Fibroblast of lung (primary cell): Measurements from ENCODE around the gene CLSTN2. TPM values are rescaled to one million over a fixed set of nuclear protein-coding genes. Genes with fewer than 3 reads are reported as not detected.

ENCODE experiments used
- DNase-seq, 2 donors: peaks; one replicate each; pipeline versions ENCODE4 v3.0.0 to v3.0.0-alpha.2; 2010; ENCODE audit warnings: low read depth in 2 of 2
- H2AFZ ChIP-seq: 2 replicates; pipeline ENCODE4 v1.5.1; 2012; ENCODE audit warnings: low read length, control low read depth, inconsistent platforms
- H3K27ac ChIP-seq: 2 replicates; pipeline ENCODE4 v1.5.1; 2011; ENCODE audit warnings: low read length, control low read depth; ENCODE audit not compliant: insufficient read depth
- H3K27me3 ChIP-seq: 2 replicates; pipeline ENCODE4 v1.5.1; 2011; ENCODE audit warnings: mild to moderate bottlenecking, low read length; ENCODE audit not compliant: control insufficient read depth, insufficient read depth
- H3K36me3 ChIP-seq: 2 replicates; pipeline ENCODE4 v1.5.1; 2011; ENCODE audit warnings: low read length; ENCODE audit not compliant: control insufficient read depth, insufficient read depth
- H3K4me1 ChIP-seq: 2 replicates; pipeline ENCODE4 v1.5.1; 2011; ENCODE audit warnings: low read length; ENCODE audit not compliant: control insufficient read depth, insufficient read depth; ENCODE audit errors: extremely low read depth
- H3K4me2 ChIP-seq: 2 replicates; pipeline ENCODE4 v1.5.1; 2011; ENCODE audit warnings: low read length, control low read depth; ENCODE audit not compliant: insufficient read depth; ENCODE audit errors: extremely low read depth
- H3K4me3 ChIP-seq, 4 experiments: fragments of 200-600 bp in 1 of 4; sonication (generic) in 1 of 4; replicated peaks in 1 of 4; 2 replicates each; pipeline ENCODE4 v1.5.1; 2011 to 2016; ENCODE audit warnings: low read length in 4 of 4, low read depth in 3 of 4, mild to moderate bottlenecking in 3 of 4, control low read depth in 2 of 4, inconsistent platforms in 1 of 4, mixed read lengths in 1 of 4; ENCODE audit not compliant: insufficient read depth in 1 of 4; ENCODE audit errors: control extremely low read depth in 1 of 4
- H3K79me2 ChIP-seq: 2 replicates; pipeline ENCODE4 v1.5.1; 2012; ENCODE audit warnings: mild to moderate bottlenecking, low read length, inconsistent platforms; ENCODE audit not compliant: control insufficient read depth, insufficient read depth
- H3K9ac ChIP-seq: 2 replicates; pipeline ENCODE4 v1.5.1; 2011; ENCODE audit warnings: mild to moderate bottlenecking, low read length, control low read depth; ENCODE audit not compliant: insufficient read depth
- H3K9me3 ChIP-seq: 2 replicates; pipeline ENCODE4 v1.5.1; 2012; ENCODE audit warnings: low read depth, low read length; ENCODE audit not compliant: control insufficient read depth, insufficient read depth
- H4K20me1 ChIP-seq: 2 replicates; pipeline ENCODE4 v1.5.1; 2011; ENCODE audit warnings: low read length; ENCODE audit not compliant: control insufficient read depth, insufficient read depth; ENCODE audit errors: extremely low read depth
- EZH2 ChIP-seq: IDR thresholded peaks from 2 replicates; pipeline ENCODE4 v1.5.1; 2012; ENCODE audit warnings: low read length, control low read depth, mild to moderate bottlenecking; ENCODE audit errors: missing control alignments
- polyA plus RNA-seq, 2 donors: library from polyadenylated mRNA; depleted of rRNA in 1 of 2; stranded (reverse) in 1 of 2; unstranded in 1 of 2; fragments of >200 nt; gene quantifications; 2 replicates each; pipeline ENCODE4 v1.2.1, GENCODE V29; 2011 to 2012; ENCODE audit warnings: missing spikeins in 1 of 2
- total RNA-seq: library from RNA; depleted of rRNA; stranded (reverse); fragments of >200 nt; gene quantifications from 2 replicates; pipeline ENCODE4 v1.2.1, GENCODE V29; 2014
- TF ChIP-seq, protein P1 (sequence below), 2 donors: IDR thresholded peaks in 1 of 2; conservative IDR thresholded peaks in 1 of 2; 1 replicate in 1 of 2; 2 replicates in 1 of 2; pipeline ENCODE4 v1.5.1; 2011 to 2012; ENCODE audit warnings: low read length in 2 of 2, control low read depth in 1 of 2, inconsistent platforms in 1 of 2, low read depth in 1 of 2, mild to moderate bottlenecking in 1 of 2

Gene CLSTN2
- total and polyA plus RNA-seq, 2 donors (not counting 1 experiment from before 2014, with no cell fraction given): under 0.01 to 1.3 TPM

DNA sequence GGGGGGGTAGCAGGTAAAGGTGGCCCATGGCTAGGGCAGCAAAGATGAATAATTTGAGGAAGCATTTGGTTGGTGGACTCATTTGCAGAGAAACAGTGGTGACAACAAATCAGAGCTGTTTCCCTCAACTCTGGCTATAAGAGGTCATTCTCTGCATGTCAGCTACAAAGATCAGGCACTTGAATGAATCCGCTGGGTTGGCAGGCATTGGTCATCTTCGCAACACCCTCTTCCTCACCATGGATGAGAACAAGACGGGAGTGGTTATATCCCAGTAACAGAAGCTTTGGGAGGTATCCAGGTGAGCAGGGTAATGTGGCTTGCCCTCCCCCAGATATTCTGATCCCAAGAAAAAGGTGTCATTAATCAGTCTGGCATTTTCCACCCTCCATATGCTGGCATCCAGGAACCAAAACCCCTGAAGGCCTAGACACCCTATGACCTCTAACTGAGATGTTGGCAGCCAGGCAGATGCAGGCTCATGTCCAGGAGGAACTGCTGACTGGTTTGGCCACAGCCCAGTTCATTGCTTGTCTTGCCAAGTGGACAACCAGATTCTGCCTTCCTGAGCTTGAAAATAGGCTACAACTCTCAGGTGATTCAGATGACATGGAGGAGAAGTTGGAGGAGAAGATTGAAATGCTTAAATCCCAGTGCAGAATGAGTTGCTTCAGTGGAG, 634.0 kb downstream of the CLSTN2 start:
- no peak overlapping the region for H3K4me2 ChIP-seq
- TF ChIP-seq EZH2: no peak
- TF ChIP-seq, protein P1, sequence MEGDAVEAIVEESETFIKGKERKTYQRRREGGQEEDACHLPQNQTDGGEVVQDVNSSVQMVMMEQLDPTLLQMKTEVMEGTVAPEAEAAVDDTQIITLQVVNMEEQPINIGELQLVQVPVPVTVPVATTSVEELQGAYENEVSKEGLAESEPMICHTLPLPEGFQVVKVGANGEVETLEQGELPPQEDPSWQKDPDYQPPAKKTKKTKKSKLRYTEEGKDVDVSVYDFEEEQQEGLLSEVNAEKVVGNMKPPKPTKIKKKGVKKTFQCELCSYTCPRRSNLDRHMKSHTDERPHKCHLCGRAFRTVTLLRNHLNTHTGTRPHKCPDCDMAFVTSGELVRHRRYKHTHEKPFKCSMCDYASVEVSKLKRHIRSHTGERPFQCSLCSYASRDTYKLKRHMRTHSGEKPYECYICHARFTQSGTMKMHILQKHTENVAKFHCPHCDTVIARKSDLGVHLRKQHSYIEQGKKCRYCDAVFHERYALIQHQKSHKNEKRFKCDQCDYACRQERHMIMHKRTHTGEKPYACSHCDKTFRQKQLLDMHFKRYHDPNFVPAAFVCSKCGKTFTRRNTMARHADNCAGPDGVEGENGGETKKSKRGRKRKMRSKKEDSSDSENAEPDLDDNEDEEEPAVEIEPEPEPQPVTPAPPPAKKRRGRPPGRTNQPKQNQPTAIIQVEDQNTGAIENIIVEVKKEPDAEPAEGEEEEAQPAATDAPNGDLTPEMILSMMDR (conservative IDR thresholded peaks at IDR 0.05 in 1 of 2, IDR thresholded peaks at IDR 0.05 in 1 of 2; ENCODE audit: low read depth in 1 of 2, low read length in 2 of 2): no peak
- no peaks in the 10 kb centered on the region for H3K27me3 ChIP-seq
- no peak overlapping the region for H3K9ac ChIP-seq
- no peak overlapping the region for H3K27ac ChIP-seq
- no peaks in the 10 kb centered on the region for H3K79me2 ChIP-seq
- no peaks in the 10 kb centered on the region for H3K36me3 ChIP-seq
- no peaks in the 10 kb centered on the region for H4K20me1 ChIP-seq
- no peaks in the 10 kb centered on the region for H3K4me1 ChIP-seq
- H2AFZ ChIP-seq: no peak overlapping the region
- no peaks in the 10 kb centered on the region for H3K9me3 ChIP-seq
- peak in 1 of 2 donors; percentile 32 for DNase-seq
- H3K4me3 ChIP-seq: no peak overlapping the region

DNA sequence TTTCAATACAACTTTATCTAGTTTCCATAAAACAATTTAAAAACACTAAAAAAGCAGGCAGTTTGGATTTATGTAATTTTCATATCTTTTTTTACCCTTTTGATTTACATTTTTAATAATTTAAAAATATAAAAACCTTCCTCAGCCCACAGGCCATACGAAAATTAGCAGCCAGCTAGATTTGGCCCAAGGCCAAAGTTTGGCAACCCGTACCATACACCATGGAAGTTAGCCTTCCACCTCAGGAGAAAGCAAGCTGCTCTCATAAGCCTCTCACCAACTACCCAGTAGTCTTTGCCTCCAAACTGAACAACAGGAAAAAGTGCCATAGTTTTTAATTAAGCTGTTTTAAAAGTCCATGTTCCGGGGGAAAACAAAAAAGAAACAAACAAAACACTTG, 635.6 kb downstream of the CLSTN2 start:
- no peaks in the 10 kb centered on the region for H3K79me2 ChIP-seq
- no peaks in the 10 kb centered on the region for H3K27me3 ChIP-seq
- H3K27ac ChIP-seq: no peak overlapping the region
- H3K4me3 ChIP-seq: no peak overlapping the region
- no peak overlapping the region for H3K4me2 ChIP-seq
- no peaks in the 10 kb centered on the region for H3K9me3 ChIP-seq
- H2AFZ ChIP-seq: no peak overlapping the region
- H3K36me3 ChIP-seq: no peaks in the 10 kb centered on the region
- no peak overlapping the region for H3K9ac ChIP-seq
- no peaks in the 10 kb centered on the region for H3K4me1 ChIP-seq
- no peaks in the 10 kb centered on the region for H4K20me1 ChIP-seq
- no peak for DNase-seq
- TF ChIP-seq EZH2: no peak
- TF ChIP-seq, protein P1 (conservative IDR thresholded peaks at IDR 0.05 in 1 of 2, IDR thresholded peaks at IDR 0.05 in 1 of 2; ENCODE audit: low read depth in 1 of 2, low read length in 2 of 2): no peak

DNA sequence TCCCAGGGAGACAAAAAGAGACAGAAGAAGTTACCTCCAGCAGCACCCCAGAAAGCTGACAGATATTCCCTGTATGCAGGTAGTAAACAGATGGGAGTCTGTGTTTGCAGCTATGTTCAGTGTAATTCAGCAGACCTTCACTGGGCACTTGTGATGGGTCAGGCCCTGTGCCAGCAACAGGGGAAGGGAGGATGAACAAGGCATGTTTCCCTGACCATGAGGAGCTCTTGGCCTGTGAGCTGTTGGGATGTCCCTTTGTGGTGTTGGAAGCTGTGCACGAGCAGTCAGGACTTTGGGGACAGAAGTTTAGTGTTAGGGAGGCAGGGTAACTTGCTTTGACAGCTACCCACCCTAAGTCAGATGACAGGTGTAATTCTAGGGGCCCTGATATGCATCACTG, 636.9 kb downstream of the CLSTN2 start:
- Histone ChIP-seq H4K20me1 (no peaks in the 10 kb centered on the region), H3K4me1 (no peaks in the 10 kb centered on the region), H3K4me3 (no peak overlapping the region), H3K9ac (no peak overlapping the region), H2AFZ (no peak overlapping the region), H3K4me2 (no peak overlapping the region), H3K27ac (no peak overlapping the region), H3K27me3 (no peaks in the 10 kb centered on the region), H3K9me3 (no peaks in the 10 kb centered on the region), H3K79me2 (no peaks in the 10 kb centered on the region), H3K36me3 (no peaks in the 10 kb centered on the region)
- no peak for TF ChIP-seq EZH2
- TF ChIP-seq, protein P1 (conservative IDR thresholded peaks at IDR 0.05 in 1 of 2, IDR thresholded peaks at IDR 0.05 in 1 of 2; ENCODE audit: low read depth in 1 of 2, low read length in 2 of 2): no peak
- no peak for DNase-seq
